ENCODE measurements around the gene CHMP6. TPM values are rescaled to one million over a fixed set of nuclear protein-coding genes. Genes with fewer than 3 reads are reported as not detected.
A peak's percentile ranks its signal among the peaks of the same experiment; 100 is the strongest.

Gene CHMP6
- total RNA-seq, 2 donors from 2014 or later, result 28.4 to 32.5 TPM

DNA sequence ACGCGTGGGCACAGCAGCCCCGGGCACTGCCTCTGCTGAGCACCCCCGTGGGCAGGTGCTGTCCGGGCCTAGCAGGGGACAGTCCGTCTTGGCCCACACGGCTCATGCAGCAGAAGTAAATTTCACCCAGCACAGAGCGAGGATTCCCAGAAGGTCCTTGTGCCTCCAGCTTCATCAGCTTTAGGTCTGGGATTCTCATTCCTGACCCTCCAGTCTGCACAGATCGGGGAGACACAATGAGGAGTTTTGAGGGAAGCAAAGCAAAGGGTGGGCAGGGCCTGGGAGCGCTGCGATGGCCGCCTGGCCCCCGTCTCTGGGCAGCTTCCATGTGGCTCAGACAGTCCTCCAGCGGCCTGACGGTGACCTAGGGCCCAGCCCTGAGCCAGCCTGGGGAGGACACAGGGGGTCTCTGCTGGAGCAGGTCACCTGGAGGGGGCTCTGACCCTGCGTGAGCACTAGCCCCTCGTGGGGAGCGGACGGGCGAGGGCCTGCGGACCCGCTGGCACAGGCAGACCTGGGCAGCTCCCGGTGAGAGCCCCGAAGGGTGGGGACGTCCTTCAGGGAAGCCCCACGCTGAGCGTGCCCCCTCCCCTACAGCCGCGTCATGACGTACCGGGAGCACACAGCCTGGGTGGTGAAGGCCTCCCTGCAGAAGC is 30.7 kb upstream of the CHMP6 start:
- WGBS, 2 experiments (ENCODE audit: insufficient coverage in 1 of 2, insufficient read length in 1 of 2), result 93 to 96% methylated on average over 17 to 31 of the region's 31 CpGs
- Mint-ChIP-seq H3K27me3 (ENCODE audit: insufficient read depth) (no peaks in the 10 kb centered on the region), H3K27ac (no peak overlapping the region)

GRCh38 chr17:80961541-80962330 is 29.9 kb upstream of the CHMP6 start:
- 92 to 93% methylated on average over 18 to 21 of the region's 21 CpGs for WGBS, 2 experiments (ENCODE audit: insufficient coverage in 1 of 2, insufficient read length in 1 of 2)

More for the DNA sequence above, 30.7 kb upstream of the CHMP6 start:
- H3K9me3 Mint-ChIP-seq, result no peaks in the 10 kb centered on the region
- H3K36me3 ChIP-seq (ENCODE audit: control insufficient read depth, insufficient read depth, low read length), result no peaks in the 10 kb centered on the region
- DNase-seq, result no peak
- no peak overlapping the region for H3K9ac ChIP-seq (ENCODE audit: extremely low read depth, low read length, poor library complexity, severe bottlenecking)
- H3K4me3 Mint-ChIP-seq, result no peak overlapping the region
- no peaks in the 10 kb centered on the region for H3K4me1 ChIP-seq (ENCODE audit: control insufficient read depth, insufficient read depth, low read length)
- H3K27me3 ChIP-seq (ENCODE audit: control insufficient read depth, insufficient read depth, low read length, poor library complexity, severe bottlenecking), result no peaks in the 10 kb centered on the region
- no peaks in the 10 kb centered on the region for H3K9me3 ChIP-seq (ENCODE audit: control insufficient read depth, low read length)
- no peak overlapping the region for H3K27ac ChIP-seq (ENCODE audit: low read depth, low read length)
- H3K36me3 Mint-ChIP-seq (ENCODE audit: low read depth), result peaks cover 12% of the 10 kb centered on the region
- TF ChIP-seq, protein P1, sequence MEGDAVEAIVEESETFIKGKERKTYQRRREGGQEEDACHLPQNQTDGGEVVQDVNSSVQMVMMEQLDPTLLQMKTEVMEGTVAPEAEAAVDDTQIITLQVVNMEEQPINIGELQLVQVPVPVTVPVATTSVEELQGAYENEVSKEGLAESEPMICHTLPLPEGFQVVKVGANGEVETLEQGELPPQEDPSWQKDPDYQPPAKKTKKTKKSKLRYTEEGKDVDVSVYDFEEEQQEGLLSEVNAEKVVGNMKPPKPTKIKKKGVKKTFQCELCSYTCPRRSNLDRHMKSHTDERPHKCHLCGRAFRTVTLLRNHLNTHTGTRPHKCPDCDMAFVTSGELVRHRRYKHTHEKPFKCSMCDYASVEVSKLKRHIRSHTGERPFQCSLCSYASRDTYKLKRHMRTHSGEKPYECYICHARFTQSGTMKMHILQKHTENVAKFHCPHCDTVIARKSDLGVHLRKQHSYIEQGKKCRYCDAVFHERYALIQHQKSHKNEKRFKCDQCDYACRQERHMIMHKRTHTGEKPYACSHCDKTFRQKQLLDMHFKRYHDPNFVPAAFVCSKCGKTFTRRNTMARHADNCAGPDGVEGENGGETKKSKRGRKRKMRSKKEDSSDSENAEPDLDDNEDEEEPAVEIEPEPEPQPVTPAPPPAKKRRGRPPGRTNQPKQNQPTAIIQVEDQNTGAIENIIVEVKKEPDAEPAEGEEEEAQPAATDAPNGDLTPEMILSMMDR (conservative IDR thresholded peaks at IDR 0.05), result no peak
- no peak overlapping the region for H3K4me3 ChIP-seq (ENCODE audit: low read length)
- no peaks in the 10 kb centered on the region for H3K4me1 Mint-ChIP-seq

More at GRCh38 chr17:80961541-80962330, 29.9 kb upstream of the CHMP6 start:
- Histone ChIP-seq H3K36me3 (ENCODE audit: control insufficient read depth, insufficient read depth, low read length) (no peaks in the 10 kb centered on the region), H3K27ac (ENCODE audit: low read depth, low read length) (no peak overlapping the region), H3K9ac (ENCODE audit: extremely low read depth, low read length, poor library complexity, severe bottlenecking) (no peak overlapping the region), H3K27me3 (ENCODE audit: control insufficient read depth, insufficient read depth, low read length, poor library complexity, severe bottlenecking) (no peaks in the 10 kb centered on the region), H3K9me3 (ENCODE audit: control insufficient read depth, low read length) (no peaks in the 10 kb centered on the region), H3K4me3 (ENCODE audit: low read length) (no peak overlapping the region), H3K4me1 (ENCODE audit: control insufficient read depth, insufficient read depth, low read length) (no peaks in the 10 kb centered on the region)
- Mint-ChIP-seq H3K4me3 (no peak overlapping the region), H3K27me3 (ENCODE audit: insufficient read depth) (no peaks in the 10 kb centered on the region), H3K36me3 (ENCODE audit: low read depth) (peaks cover 13% of the 10 kb centered on the region), H3K4me1 (no peaks in the 10 kb centered on the region), H3K27ac (no peak overlapping the region), H3K9me3 (no peaks in the 10 kb centered on the region)
- TF ChIP-seq, protein P1 (conservative IDR thresholded peaks at IDR 0.05), result peak; percentile 41
- no peak for DNase-seq
